Measurements from ENCODE around the gene VWA8.
"Not testable (repeated sequence)": the region's sequence is repeated elsewhere in the genome, so short reads cannot be mapped to it uniquely, and the experiment has no call there.

The VWA8 gene

DNA sequence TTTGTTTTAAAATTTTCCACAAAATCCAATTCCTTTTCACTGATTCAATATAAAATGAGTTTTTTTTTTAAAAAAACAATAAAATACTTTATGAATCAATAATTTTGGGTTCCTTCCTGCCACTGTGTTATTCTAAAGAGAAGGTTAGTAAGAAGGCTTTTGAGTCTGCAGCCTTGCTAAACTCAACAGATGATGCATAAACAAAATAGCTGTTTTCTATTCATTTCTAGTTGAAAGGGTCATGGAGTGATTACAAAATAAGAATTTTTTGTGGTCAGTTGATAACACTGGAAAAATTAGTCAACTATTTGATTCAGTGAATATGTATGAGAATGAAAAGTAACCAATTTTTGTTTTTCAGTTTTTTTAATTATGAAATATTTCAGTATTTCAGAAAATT is 169.9 kb downstream of the VWA8 start:
- DNase-seq, result no peak

GRCh38 chr13:41788552-41788951 is 172.4 kb downstream of the VWA8 start:
- no peak for DNase-seq

GRCh38 chr13:41785402-41786172 is 175.3 kb downstream of the VWA8 start:
- DNase-seq, result no peak

- DNase-seq, result no peak
Observed at GRCh38 chr13:41782086-41782485, 178.8 kb downstream of the VWA8 start.

DNA sequence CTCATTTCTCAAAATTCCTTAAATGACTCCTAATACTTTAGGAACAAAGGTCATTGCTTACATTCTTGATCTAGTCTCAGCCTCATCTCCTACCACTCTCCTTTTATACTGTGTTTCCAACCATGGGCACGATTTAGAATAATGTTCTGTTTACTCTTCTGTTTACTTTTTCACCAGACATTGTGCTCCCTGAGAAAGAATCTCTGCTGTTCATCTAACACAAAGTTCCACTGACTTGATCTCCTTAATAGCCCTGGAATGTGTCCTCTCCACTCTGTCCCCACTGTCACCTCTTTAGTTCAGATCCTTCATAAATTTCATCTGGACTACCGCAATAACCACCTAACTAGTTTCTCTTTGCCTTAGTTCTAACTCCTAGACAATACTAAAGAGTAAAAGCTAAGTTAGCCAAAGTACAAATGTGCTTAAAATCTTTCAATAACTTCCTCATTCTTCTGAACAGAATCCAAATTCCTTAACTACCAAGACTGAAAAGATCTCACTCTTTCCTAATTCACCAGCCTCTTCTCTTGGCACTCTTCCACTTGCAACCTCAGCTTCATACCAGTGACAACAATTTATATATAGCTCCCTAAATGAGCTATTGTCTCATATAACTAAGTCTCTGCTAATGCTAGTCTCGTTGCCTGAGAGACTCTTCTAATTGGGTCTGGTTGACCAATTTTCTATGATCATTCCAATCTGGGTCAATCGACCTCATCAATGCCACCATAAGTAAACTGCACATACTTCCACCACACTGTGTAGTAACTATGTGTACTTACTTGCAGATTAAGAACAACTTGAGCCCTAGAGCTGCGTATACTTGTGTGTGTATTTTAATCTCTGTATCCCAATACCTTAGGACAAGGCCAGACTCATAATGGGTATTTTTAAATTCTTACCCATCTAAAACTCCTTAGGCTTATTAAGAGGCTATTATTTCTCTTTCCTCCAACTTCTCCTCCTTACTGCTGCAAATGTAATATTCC is 179.9 kb downstream of the VWA8 start:
- no peak for DNase-seq

- DNase-seq, result no peak
Observed at GRCh38 chr13:41775251-41775650, 185.7 kb downstream of the VWA8 start.

DNA sequence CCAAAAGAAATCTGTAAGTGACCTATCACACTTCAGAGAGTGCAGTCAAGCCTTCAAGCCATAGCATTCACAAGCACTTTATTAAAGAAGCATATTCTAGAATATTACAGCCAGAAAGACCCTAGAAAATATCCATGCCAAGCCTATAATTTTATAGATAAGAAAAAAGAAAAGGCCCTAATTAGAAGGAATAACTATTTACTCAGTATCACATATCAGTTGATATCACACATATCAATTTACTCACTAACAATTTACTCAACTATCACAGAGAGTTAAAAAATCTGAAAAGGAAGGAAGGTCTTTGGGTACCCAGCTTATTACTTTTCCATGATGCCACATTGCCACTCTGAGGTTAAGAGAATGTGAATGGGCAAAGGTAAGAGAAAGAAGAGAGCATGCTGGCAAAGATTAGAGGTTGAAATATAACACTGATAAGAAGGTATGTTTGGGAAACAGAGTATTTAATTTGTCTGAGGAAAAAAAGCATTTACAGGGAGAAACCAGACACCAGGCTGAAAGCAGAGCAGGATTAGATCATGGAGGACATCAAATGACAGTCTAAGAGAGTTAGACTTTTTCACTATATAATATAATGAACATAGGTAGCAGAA is 186.2 kb downstream of the VWA8 start:
- DNase-seq, result peak; percentile 38

DNA sequence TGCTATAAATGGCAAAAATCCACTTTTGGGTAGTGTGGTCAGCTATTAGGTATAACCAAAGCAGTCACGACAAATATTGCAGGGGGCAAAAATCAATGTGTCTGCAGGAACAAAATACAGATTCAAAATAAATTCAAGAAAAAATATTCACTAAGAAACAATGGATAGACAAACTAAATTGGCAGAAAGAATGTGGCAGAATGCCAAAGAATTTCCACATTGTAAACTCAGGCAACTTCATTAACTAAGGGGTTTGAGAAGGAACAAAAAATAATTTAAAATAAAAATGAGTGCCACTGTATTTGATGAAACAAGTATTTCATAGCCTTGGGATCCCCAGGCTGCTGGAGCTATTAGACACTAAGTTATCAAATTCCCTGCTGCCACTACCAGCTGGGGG is 193.1 kb downstream of the VWA8 start:
- no peak for DNase-seq

GRCh38 chr13:41766439-41766838 is 194.5 kb downstream of the VWA8 start:
- no peak for DNase-seq

DNA sequence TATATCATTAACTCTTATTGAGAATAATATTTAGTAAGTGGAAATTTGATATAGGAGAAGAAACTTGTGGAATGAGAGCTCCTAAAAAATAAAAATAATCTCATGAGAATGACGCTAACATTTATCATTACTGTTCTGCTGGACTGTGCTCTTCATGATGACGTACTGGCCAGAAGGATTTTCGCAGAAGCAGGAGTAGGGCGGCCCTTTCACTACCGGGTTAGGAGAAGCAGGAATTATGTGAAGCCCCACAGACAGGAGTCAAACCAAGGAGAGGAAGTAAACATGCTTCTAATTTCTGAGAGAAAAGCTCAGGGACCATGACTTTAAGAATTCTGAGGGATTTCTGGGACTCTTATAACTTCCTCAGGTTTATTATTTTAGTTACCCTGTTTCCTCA is 195.1 kb downstream of the VWA8 start:
- DNase-seq, result no peak

DNA sequence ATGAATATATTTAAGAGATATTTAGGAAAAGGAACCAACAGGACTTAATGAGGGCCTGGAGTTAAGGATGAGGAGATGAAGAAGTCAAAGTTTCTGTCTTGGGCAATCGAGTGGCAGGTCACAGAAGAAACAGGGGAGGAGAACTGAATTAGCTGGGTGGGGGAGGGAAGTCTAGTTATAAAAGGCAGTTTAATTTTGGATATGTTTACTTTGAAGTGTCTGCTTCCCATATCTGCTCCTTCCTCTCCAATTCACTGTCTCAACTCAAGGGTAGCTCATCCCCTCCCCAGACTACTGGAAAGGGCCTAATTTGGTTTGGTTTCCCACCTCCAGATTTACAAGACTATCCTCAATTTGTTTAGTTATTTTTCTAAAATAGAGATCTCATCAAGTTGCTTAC is 195.9 kb downstream of the VWA8 start:
- no peak for DNase-seq

GRCh38 chr13:41764558-41764957 is 196.4 kb downstream of the VWA8 start:
- DNase-seq, result no peak

DNA sequence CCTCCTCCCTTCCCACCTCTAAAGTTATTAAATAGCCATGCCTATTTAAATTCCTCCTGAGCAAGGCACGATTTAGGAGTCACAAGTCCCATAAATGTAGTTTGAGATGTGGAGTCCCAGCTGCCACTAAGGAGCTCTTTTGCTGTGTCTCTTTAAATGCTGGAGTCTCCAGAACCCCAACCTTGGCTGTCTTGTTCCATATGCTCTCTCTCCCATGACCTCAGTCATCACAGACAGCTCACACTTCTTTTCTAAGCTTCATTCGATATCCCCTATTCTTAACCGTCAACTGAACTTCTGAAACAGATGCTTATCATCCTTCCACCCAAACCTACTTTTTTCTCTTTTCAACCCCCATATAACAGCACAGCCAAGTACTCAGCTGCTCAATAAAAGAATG is 197.1 kb downstream of the VWA8 start:
- DNase-seq, result no peak

GRCh38 chr13:41762796-41763195 is 198.1 kb downstream of the VWA8 start:
- DNase-seq, result no peak

DNA sequence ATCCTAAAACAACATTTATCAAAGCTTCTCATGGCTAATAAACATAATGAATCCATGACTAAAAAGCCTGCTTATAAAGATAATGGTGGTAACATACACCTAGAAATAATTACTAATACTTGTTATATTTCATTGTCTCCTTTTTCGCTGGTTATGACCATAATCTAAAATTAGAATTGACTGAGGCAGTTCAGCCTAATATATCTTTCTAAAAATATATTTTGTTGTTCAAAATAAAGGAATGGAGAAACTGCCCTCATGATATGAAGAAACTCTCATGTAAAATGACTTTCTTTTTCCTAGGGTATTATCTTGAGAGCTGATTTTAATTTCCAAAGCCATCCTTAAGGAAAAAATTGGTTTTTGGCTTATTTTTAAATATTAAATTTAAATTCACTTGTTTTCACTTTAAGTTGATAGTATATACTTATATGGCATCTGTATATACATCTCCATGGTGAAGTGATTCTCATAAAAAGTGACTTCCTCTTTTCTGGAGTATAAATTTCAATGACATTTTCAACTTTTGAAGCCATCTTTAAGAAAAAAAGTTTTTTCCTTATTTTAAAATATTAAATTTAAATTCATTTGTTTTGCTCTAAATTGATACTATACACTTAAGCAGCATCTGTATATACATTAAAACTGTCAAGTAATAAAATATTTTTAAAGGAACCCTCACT is 204.6 kb downstream of the VWA8 start:
- no peak for DNase-seq

GRCh38 chr13:41751734-41752445 is 209.0 kb downstream of the VWA8 start:
- no peak for DNase-seq

GRCh38 chr13:41751277-41751676 is 209.6 kb downstream of the VWA8 start:
- DNase-seq, result no peak

DNA sequence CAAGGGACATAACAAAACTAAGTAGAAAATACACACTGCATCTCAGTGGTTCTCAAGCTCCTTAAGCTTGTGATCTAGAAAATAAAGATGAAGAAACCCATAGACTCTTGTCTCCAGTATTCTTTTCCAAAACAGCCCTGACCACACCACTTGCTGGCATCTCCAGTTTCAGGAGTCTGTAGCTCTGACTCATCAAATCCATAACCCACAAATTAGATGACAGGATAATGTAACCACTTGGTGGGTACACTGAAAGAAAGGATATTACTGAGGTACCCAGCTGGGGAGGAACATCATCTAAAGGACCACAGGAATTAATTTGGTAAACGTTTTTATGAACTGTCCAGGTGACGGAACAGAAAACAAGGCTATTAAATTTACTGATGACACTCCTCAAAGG is 214.7 kb downstream of the VWA8 start:
- no peak for DNase-seq

DNA sequence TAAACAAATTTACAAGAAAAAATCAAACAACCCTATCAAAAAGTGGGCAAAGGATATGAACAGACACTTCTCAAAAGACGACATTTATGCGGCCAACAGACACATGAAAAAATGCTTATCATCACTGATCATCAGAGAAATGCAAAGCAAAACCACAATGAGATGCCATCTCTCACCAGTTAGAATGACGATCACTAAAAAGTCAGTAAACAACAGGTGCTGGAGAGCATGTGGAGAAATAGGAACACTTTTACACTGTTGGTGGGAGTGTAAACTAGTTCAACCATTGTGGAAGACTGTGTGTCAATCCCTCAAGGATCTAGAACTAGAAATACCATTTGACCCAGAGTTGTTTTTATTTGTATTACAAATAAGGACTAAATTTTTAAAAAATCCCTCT is 215.4 kb downstream of the VWA8 start:
- DNase-seq, result not testable (repeated sequence)

- DNase-seq, result no peak
Observed at GRCh38 chr13:41742917-41743552, 217.9 kb downstream of the VWA8 start.

DNA sequence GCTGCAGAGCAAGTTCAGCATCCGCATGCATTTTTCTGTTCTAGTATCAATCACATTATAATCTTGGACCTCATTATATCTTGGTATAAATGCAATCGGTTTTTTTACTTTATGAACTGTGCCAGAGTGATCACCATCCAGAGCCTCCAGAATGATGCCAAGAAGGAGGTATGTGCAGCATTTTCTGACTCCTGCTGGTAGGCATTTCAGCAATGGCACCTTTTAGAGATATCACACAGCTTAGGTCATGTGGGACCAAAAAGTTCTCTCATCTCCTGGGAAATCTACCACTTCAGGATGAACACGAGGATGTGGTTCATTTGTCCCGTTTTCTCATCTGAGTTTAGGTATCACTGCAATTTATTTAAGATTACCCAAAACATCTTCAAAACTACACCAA is 220.4 kb downstream of the VWA8 start:
- DNase-seq, result no peak
